Psoas muscle (tissue), 8 donors: Measurements from ENCODE around the gene RNF111. TPM values are rescaled to one million over a fixed set of nuclear protein-coding genes. Genes with fewer than 3 reads are reported as not detected.
"Not testable (repeated sequence)": the region's sequence is repeated elsewhere in the genome, so short reads cannot be mapped to it uniquely, and the experiment has no call there.

Experiments
- ATAC-seq, 4 donors: fragments of 200-7000 bp; cut with Tn5 transposase; one replicate each; pipeline ENCODE4 v1.9.1; 2020; ENCODE audit warnings: moderate library complexity in 3 of 4, mild to moderate bottlenecking in 2 of 4
- DNase-seq, 2 donors: peaks; one replicate each; pipeline ENCODE4 v3.0.0-alpha.2; 2020
- H3K27ac ChIP-seq: fragments of 200-600 bp; one replicate; pipeline ENCODE4 v1.8.0; 2022
- H3K27me3 ChIP-seq, 3 donors: fragments of 200-600 bp in 1 of 3; one replicate each; pipeline versions ENCODE4 v1.6.1 to v1.8.0; 2013 to 2022; ENCODE audit warnings: low read length in 2 of 3, mild to moderate bottlenecking in 2 of 3, moderate library complexity in 1 of 3; ENCODE audit not compliant: insufficient read depth in 3 of 3
- H3K36me3 ChIP-seq, 2 donors: fragments of 200-600 bp in 1 of 2; one replicate each; pipeline versions ENCODE4 v1.6.1 to v1.8.0; 2013 to 2022; ENCODE audit warnings: low read depth in 1 of 2, mild to moderate bottlenecking in 1 of 2, moderate library complexity in 1 of 2; ENCODE audit not compliant: insufficient read depth in 1 of 2
- H3K4me1 ChIP-seq: fragments of 200-600 bp; one replicate; pipeline ENCODE4 v1.8.0; 2022
- H3K4me3 ChIP-seq: fragments of 200-600 bp; one replicate; pipeline ENCODE4 v1.8.0; 2022; ENCODE audit warnings: mild to moderate bottlenecking
- H3K9me3 ChIP-seq: fragments of 200-600 bp; one replicate; pipeline ENCODE4 v1.8.0; 2022
- CTCF ChIP-seq: fragments of 200-600 bp; IDR thresholded peaks from one replicate; pipeline ENCODE4 v1.8.0; 2022; ENCODE audit warnings: antibody characterized with exemption
- WGBS, 3 donors: extraction: QIAGEN DNeasy Blood & Tissue Kit; methylation state at CpG; one replicate each; pipeline versions ENCODE4 v1.1.6 to v1.1.7; 2013; 5-methylcytosine and 5-hydroxymethylcytosine counted together
- intact Hi-C, 2 donors: fragments of 100-400 bp; cut with DNase I; formaldehyde crosslinking; loops; one replicate each; pipeline versions ENCODE4 v1.11.0 to v1.14.2; 2022
- polyA plus RNA-seq, 3 donors: library from polyadenylated mRNA; stranded (reverse); fragments of 200-250 nt; gene quantifications; one replicate each; pipeline ENCODE4 v1.2.3, GENCODE V29; 2013
- total RNA-seq, 4 donors: library from RNA; stranded (reverse); fragmentation: NEBNext Ultra II Directional in 2 of 4; extraction: Animal tissue kit (Norgen Biotek cat#: 25700) in 2 of 4; gene quantifications; one replicate each; pipeline versions ENCODE4 v1.2.1 to v1.2.4, GENCODE V29; 2021 to 2023
- donor health status: healthy with polysubstance abuse.
- donor health status: DM: no; HTN: no; CAD: no; lungs with moderate emphysema.
- donor health status: Bipolar disorder and iron deficiency.
- donor health status: healthy.
- donor health status: DM: yes; HTN: yes; CAD: no.
- donor health status: DM: no; HTN: no; CAD: no.
- donor health status: DM: no; HTN: no; CAD: no.
- donor health status: DM: yes; HTN: yes; CAD: no.

RNF111 gene
- total and polyA plus RNA-seq, 7 donors = 8.3 to 26.9 (median 18.3) TPM

GRCh38 chr15:59116141-59116540 lies 128.7 kb downstream of the RNF111 start:
- Histone ChIP-seq H3K4me1 (peaks cover 4% of the 10 kb centered on the region), H3K9me3 (no peaks in the 10 kb centered on the region), H3K36me3 (no peaks in the 10 kb centered on the region), H3K27me3 (no peaks in the 10 kb centered on the region), H3K27ac (no peak overlapping the region), H3K4me3 (no peak overlapping the region)
- WGBS, 3 donors = 100% methylated on average over 1 of the region's 1 CpG
- ATAC-seq (peak in 1 of 4 donors; percentile 37), DNase-seq (no peak)
- TF ChIP-seq CTCF = no peak
- intact Hi-C loops = no loop called here

DNA sequence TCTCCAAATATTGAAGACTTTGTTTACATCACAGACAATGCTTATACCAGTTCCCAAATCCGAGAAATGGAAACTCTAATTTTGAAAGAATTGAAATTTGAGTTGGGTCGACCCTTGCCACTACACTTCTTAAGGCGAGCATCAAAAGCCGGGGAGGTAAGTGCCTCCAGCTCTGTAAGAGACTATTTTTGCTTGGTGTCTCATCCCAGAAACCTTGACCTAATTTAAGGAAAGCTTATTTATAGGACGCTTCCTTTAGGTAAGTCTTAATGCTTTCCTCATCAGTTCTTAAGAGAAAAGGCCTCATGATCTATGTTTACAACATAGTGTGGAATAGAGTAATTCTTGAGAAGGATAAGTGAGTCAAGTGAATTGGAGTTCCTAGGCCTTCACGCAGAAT lies 129.3 kb downstream of the RNF111 start:
- no peaks in the 10 kb centered on the region for H3K36me3 ChIP-seq
- ATAC-seq (peak in 3 of 4 donors; percentile 47 to 72 (median 59)), DNase-seq (no peak)
- H3K4me3 ChIP-seq = no peak overlapping the region
- intact Hi-C loops = no loop called here
- WGBS, 3 donors = 75 to 94% (median 77%) methylated on average over 6 of the region's 6 CpGs
- TF ChIP-seq CTCF = no peak
- peaks cover 4% of the 10 kb centered on the region for H3K4me1 ChIP-seq
- H3K27me3 ChIP-seq = no peaks in the 10 kb centered on the region
- H3K9me3 ChIP-seq = no peaks in the 10 kb centered on the region
- H3K27ac ChIP-seq = no peak overlapping the region

GRCh38 chr15:59119625-59120024 lies 132.2 kb downstream of the RNF111 start:
- H3K27me3 ChIP-seq = no peaks in the 10 kb centered on the region
- TF ChIP-seq CTCF = no peak
- WGBS, 3 donors = 91 to 96% (median 91%) methylated on average over 5 of the region's 5 CpGs
- H3K27ac ChIP-seq = no peak overlapping the region
- peaks cover 4% of the 10 kb centered on the region for H3K4me1 ChIP-seq
- no peak overlapping the region for H3K4me3 ChIP-seq
- no peak for ATAC-seq
- no peaks in the 10 kb centered on the region for H3K9me3 ChIP-seq
- intact Hi-C loops = no loop called here
- DNase-seq = no peak
- H3K36me3 ChIP-seq = no peaks in the 10 kb centered on the region

DNA sequence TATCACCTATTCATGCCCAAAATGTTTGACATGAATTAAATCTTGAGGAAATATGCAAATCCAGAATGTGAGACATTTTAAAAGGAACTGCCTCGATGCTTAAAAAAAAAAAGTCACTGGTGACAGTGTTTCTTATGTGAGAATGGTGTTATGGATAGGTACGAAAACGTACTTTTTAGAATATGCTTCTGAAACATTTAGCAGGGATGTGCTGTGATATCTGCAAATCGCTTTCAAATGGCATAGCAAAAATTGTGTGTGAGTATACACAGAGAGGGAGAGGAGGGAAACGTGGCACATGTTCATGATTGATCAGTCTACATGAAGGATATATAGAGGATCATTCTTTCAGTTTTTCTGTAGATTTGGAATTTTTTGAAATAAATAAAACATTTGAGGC lies 133.5 kb downstream of the RNF111 start:
- Histone ChIP-seq H3K9me3 (no peaks in the 10 kb centered on the region), H3K4me3 (no peak overlapping the region), H3K36me3 (no peaks in the 10 kb centered on the region), H3K27ac (no peak overlapping the region), H3K4me1 (peaks cover 4% of the 10 kb centered on the region), H3K27me3 (no peaks in the 10 kb centered on the region)
- WGBS, 3 donors = 91 to 97% (median 94%) methylated on average over 5 of the region's 5 CpGs
- DNase-seq = no peak
- ATAC-seq = no peak
- no peak for TF ChIP-seq CTCF
- intact Hi-C loops = no loop called here

DNA sequence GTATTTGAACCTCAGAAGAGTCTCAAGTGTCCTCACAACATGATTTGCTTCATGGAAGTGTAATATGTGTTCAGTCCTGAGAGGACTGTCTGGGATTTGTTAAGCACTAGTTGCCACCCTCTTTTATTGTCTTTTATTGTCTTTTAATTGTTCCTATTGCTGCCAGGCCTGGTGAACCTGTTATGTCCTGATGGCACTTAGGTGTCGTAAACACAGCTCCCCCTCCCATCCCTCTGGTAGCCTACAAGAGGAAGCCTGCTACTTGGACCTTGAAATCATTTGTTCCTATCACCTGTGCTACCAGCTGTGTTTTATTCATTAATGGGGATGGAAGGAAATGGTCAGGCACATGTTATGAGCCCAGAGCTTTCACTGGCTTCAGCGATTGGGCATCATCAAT lies 136.8 kb downstream of the RNF111 start:
- intact Hi-C loops = no loop called here
- Histone ChIP-seq H3K4me1 (no peaks in the 10 kb centered on the region), H3K4me3 (no peak overlapping the region), H3K27me3 (no peaks in the 10 kb centered on the region), H3K36me3 (no peaks in the 10 kb centered on the region), H3K9me3 (no peaks in the 10 kb centered on the region), H3K27ac (no peak overlapping the region)
- no peak for TF ChIP-seq CTCF
- DNase-seq = no peak
- WGBS, 3 donors = 85 to 91% (median 87%) methylated on average over 2 of the region's 2 CpGs
- no peak for ATAC-seq

- H3K9me3 ChIP-seq, intact Hi-C loops, DNase-seq, H3K36me3 ChIP-seq, H3K4me1 ChIP-seq, H3K27me3 ChIP-seq, ATAC-seq, H3K27ac ChIP-seq, H3K4me3 ChIP-seq: not testable (repeated sequence)
- WGBS, 3 donors = 97 to 99% (median 98%) methylated on average over 4 of the region's 4 CpGs
Observed at GRCh38 chr15:59125683-59126082, 138.2 kb downstream of the RNF111 start.

GRCh38 chr15:59127255-59127654 lies 139.8 kb downstream of the RNF111 start:
- H3K4me1 ChIP-seq, H3K27ac ChIP-seq, DNase-seq, H3K4me3 ChIP-seq, ATAC-seq, H3K36me3 ChIP-seq, H3K9me3 ChIP-seq, H3K27me3 ChIP-seq, intact Hi-C loops: not testable (repeated sequence)
- WGBS, 3 donors = 86 to 92% (median 87%) methylated on average over 1 of the region's 1 CpG
